Stromal cell of bone marrow (primary cell): Measurements from ENCODE around the gene CFAP46.
"Not testable (repeated sequence)": the region's sequence is repeated elsewhere in the genome, so short reads cannot be mapped to it uniquely, and the experiment has no call there.

Source experiments
- DNase-seq: peaks from one replicate; pipeline ENCODE4 v3.0.0-alpha.2; 2012; ENCODE audit warnings: low read depth

Gene CFAP46

GRCh38 chr10:132979491-132980425, 37.4 kb upstream of the CFAP46 start:
- DNase-seq = no peak

- no peak for DNase-seq
Measured at GRCh38 chr10:132978542-132978941, 36.2 kb upstream of the CFAP46 start.

GRCh38 chr10:132977807-132978206, 35.4 kb upstream of the CFAP46 start:
- no peak for DNase-seq

- no peak for DNase-seq
Measured at GRCh38 chr10:132977076-132977475, 34.7 kb upstream of the CFAP46 start.

GRCh38 chr10:132975831-132976682, 33.7 kb upstream of the CFAP46 start:
- DNase-seq = no peak

GRCh38 chr10:132974886-132975830, 32.8 kb upstream of the CFAP46 start:
- no peak for DNase-seq

- DNase-seq = no peak
Measured at GRCh38 chr10:132974249-132974796, 32.0 kb upstream of the CFAP46 start.

GRCh38 chr10:132973903-132974241, 31.5 kb upstream of the CFAP46 start:
- DNase-seq = no peak

GRCh38 chr10:132972986-132973902, 30.9 kb upstream of the CFAP46 start:
- DNase-seq = no peak

- no peak for DNase-seq
Measured at GRCh38 chr10:132972149-132972985, 30.0 kb upstream of the CFAP46 start.

- no peak for DNase-seq
Measured at GRCh38 chr10:132971448-132972148, 29.2 kb upstream of the CFAP46 start.

GRCh38 chr10:132970641-132971438, 28.5 kb upstream of the CFAP46 start:
- DNase-seq = no peak

GRCh38 chr10:132967540-132967939, 25.2 kb upstream of the CFAP46 start:
- DNase-seq = no peak

- no peak for DNase-seq
Measured at GRCh38 chr10:132965411-132966057, 23.2 kb upstream of the CFAP46 start.

- DNase-seq = not testable (repeated sequence)
Measured at GRCh38 chr10:132964707-132965410, 22.5 kb upstream of the CFAP46 start.

- DNase-seq = no peak
Measured at GRCh38 chr10:132964231-132964630, 21.9 kb upstream of the CFAP46 start.

- DNase-seq = no peak
Measured at GRCh38 chr10:132963430-132963960, 21.1 kb upstream of the CFAP46 start.
